ENCODE data around the gene COPB2. TPM values are rescaled to one million over a fixed set of nuclear protein-coding genes. Genes with fewer than 3 reads are reported as not detected.

Gene COPB2
- total RNA-seq, 5 donors from 2014 or later (not counting 1 experiment from before 2014, with no cell fraction given) = 25.6 to 76.6 (median 68.2) TPM

GRCh38 chr3:139318431-139318816 is 71.0 kb downstream of the COPB2 start:
- Mint-ChIP-seq H3K27ac (no peak overlapping the region), H3K27me3 (peaks cover 11 to 35% of the 10 kb centered on the region in 2 donors), H3K36me3 (no peaks in the 10 kb centered on the region), H3K4me3 (no peak overlapping the region), H3K9me3 (no peaks in the 10 kb centered on the region), H3K4me1 (no peaks in the 10 kb centered on the region)
- CTCF ChIA-PET = no interaction called here
- 83% methylated on average over 3 of the region's 3 CpGs for WGBS (ENCODE audit: insufficient coverage)
- H3K4me3 ChIP-seq (ENCODE audit: control insufficient read depth in 1 of 2, extremely low read depth in 1 of 2, low read length in 1 of 2) = no peak overlapping the region
- no peaks in the 10 kb centered on the region for H3K4me1 ChIP-seq (ENCODE audit: control insufficient read depth in 1 of 2, extremely low read depth in 1 of 2, insufficient read depth in 2 of 2, low read length in 2 of 2)
- H3K9me3 ChIP-seq = no peaks in the 10 kb centered on the region
- POLR2A ChIA-PET = no interaction called here
- no peak for DNase-seq
- no peak overlapping the region for H3K27ac ChIP-seq (ENCODE audit: low read length)
- no peak for ATAC-seq (replicated peaks in 1 of 4)
- H3K36me3 ChIP-seq (ENCODE audit: control insufficient read depth in 2 of 2, extremely low read depth in 1 of 2, insufficient read depth in 1 of 2, low read length in 1 of 2) = no peaks in the 10 kb centered on the region
- H3K27me3 ChIP-seq (replicated peaks in 1 of 2; ENCODE audit: control insufficient read depth in 2 of 2, extremely low read depth in 1 of 2, insufficient read depth in 2 of 2, low read length in 1 of 2) = peaks cover 0 to 32% of the 10 kb centered on the region in 2 experiments

- Histone ChIP-seq H3K27me3 (replicated peaks in 1 of 2; ENCODE audit: control insufficient read depth in 2 of 2, extremely low read depth in 1 of 2, insufficient read depth in 2 of 2, low read length in 1 of 2) (peaks cover 0 to 32% of the 10 kb centered on the region in 2 experiments), H3K9me3 (no peaks in the 10 kb centered on the region), H3K4me1 (ENCODE audit: control insufficient read depth in 1 of 2, extremely low read depth in 1 of 2, insufficient read depth in 2 of 2, low read length in 2 of 2) (no peaks in the 10 kb centered on the region), H3K4me3 (ENCODE audit: control insufficient read depth in 1 of 2, extremely low read depth in 1 of 2, low read length in 1 of 2) (no peak overlapping the region), H3K27ac (ENCODE audit: low read length) (no peak overlapping the region), H3K36me3 (ENCODE audit: control insufficient read depth in 2 of 2, extremely low read depth in 1 of 2, insufficient read depth in 1 of 2, low read length in 1 of 2) (no peaks in the 10 kb centered on the region)
- H3K27me3 Mint-ChIP-seq = peaks cover 13 to 36% of the 10 kb centered on the region in 2 donors
- H3K36me3 Mint-ChIP-seq = no peaks in the 10 kb centered on the region
- H3K9me3 Mint-ChIP-seq = no peaks in the 10 kb centered on the region
- no peak overlapping the region for H3K27ac Mint-ChIP-seq
- H3K4me3 Mint-ChIP-seq = no peak overlapping the region
- DNase-seq (no peak), ATAC-seq (replicated peaks in 1 of 4) (no peak)
- ChIA-PET CTCF (no interaction called here), POLR2A (no interaction called here)
- H3K4me1 Mint-ChIP-seq = no peaks in the 10 kb centered on the region
- WGBS (ENCODE audit: insufficient coverage) = 76% methylated on average over 8 of the region's 8 CpGs
Measured at GRCh38 chr3:139317660-139318430, 71.6 kb downstream of the COPB2 start.

GRCh38 chr3:139317215-139317614 is 72.2 kb downstream of the COPB2 start:
- H3K27ac ChIP-seq (ENCODE audit: low read length) = no peak overlapping the region
- ATAC-seq (replicated peaks in 1 of 4) = no peak
- no peaks in the 10 kb centered on the region for H3K4me1 Mint-ChIP-seq
- no peak overlapping the region for H3K4me3 Mint-ChIP-seq
- ChIA-PET POLR2A (no interaction called here), CTCF (no interaction called here)
- no peaks in the 10 kb centered on the region for H3K36me3 Mint-ChIP-seq
- peaks cover 16 to 36% of the 10 kb centered on the region in 2 donors for H3K27me3 Mint-ChIP-seq
- H3K4me3 ChIP-seq (ENCODE audit: control insufficient read depth in 1 of 2, extremely low read depth in 1 of 2, low read length in 1 of 2) = no peak overlapping the region
- WGBS (ENCODE audit: insufficient coverage) = 78% methylated on average over 3 of the region's 6 CpGs
- H3K4me1 ChIP-seq (ENCODE audit: control insufficient read depth in 1 of 2, extremely low read depth in 1 of 2, insufficient read depth in 2 of 2, low read length in 2 of 2) = no peaks in the 10 kb centered on the region
- H3K27me3 ChIP-seq (replicated peaks in 1 of 2; ENCODE audit: control insufficient read depth in 2 of 2, extremely low read depth in 1 of 2, insufficient read depth in 2 of 2, low read length in 1 of 2) = peaks cover 0 to 32% of the 10 kb centered on the region in 2 experiments
- H3K27ac Mint-ChIP-seq = no peak overlapping the region
- no peaks in the 10 kb centered on the region for H3K9me3 Mint-ChIP-seq
- no peaks in the 10 kb centered on the region for H3K9me3 ChIP-seq
- H3K36me3 ChIP-seq (ENCODE audit: control insufficient read depth in 2 of 2, extremely low read depth in 1 of 2, insufficient read depth in 1 of 2, low read length in 1 of 2) = no peaks in the 10 kb centered on the region
- DNase-seq = no peak

GRCh38 chr3:139313921-139314320 is 75.5 kb downstream of the COPB2 start:
- 83% methylated on average over 4 of the region's 5 CpGs for whole genome bisulfite sequencing (ENCODE audit: insufficient coverage)
- no peak overlapping the region for H3K27ac Mint-ChIP-seq
- H3K9me3 Mint-ChIP-seq = no peaks in the 10 kb centered on the region
- no peaks in the 10 kb centered on the region for H3K36me3 Mint-ChIP-seq
- no peak for ATAC-seq (replicated peaks in 1 of 4)
- H3K4me1 Mint-ChIP-seq = no peaks in the 10 kb centered on the region
- no peak overlapping the region for H3K4me3 Mint-ChIP-seq
- CTCF ChIA-PET = no interaction called here
- H3K27me3 Mint-ChIP-seq = peaks cover 21 to 32% of the 10 kb centered on the region in 2 donors
- H3K27me3 ChIP-seq (replicated peaks in 1 of 2; ENCODE audit: control insufficient read depth in 2 of 2, extremely low read depth in 1 of 2, insufficient read depth in 2 of 2, low read length in 1 of 2) = peaks cover 0 to 40% of the 10 kb centered on the region in 2 experiments
- no peak overlapping the region for H3K27ac ChIP-seq (ENCODE audit: low read length)
- no peaks in the 10 kb centered on the region for H3K9me3 ChIP-seq
- no peaks in the 10 kb centered on the region for H3K4me1 ChIP-seq (ENCODE audit: control insufficient read depth in 1 of 2, extremely low read depth in 1 of 2, insufficient read depth in 2 of 2, low read length in 2 of 2)
- DNase-seq = no peak
- H3K4me3 ChIP-seq (ENCODE audit: control insufficient read depth in 1 of 2, extremely low read depth in 1 of 2, low read length in 1 of 2) = no peak overlapping the region
- POLR2A ChIA-PET = no interaction called here
- no peaks in the 10 kb centered on the region for H3K36me3 ChIP-seq (ENCODE audit: control insufficient read depth in 2 of 2, extremely low read depth in 1 of 2, insufficient read depth in 1 of 2, low read length in 1 of 2)

GRCh38 chr3:139312959-139313358 is 76.5 kb downstream of the COPB2 start:
- Histone ChIP-seq H3K36me3 (ENCODE audit: control insufficient read depth in 2 of 2, extremely low read depth in 1 of 2, insufficient read depth in 1 of 2, low read length in 1 of 2) (no peaks in the 10 kb centered on the region), H3K4me1 (ENCODE audit: control insufficient read depth in 1 of 2, extremely low read depth in 1 of 2, insufficient read depth in 2 of 2, low read length in 2 of 2) (no peaks in the 10 kb centered on the region), H3K9me3 (no peaks in the 10 kb centered on the region), H3K27ac (ENCODE audit: low read length) (no peak overlapping the region), H3K4me3 (ENCODE audit: control insufficient read depth in 1 of 2, extremely low read depth in 1 of 2, low read length in 1 of 2) (no peak overlapping the region), H3K27me3 (replicated peaks in 1 of 2; ENCODE audit: control insufficient read depth in 2 of 2, extremely low read depth in 1 of 2, insufficient read depth in 2 of 2, low read length in 1 of 2) (peaks cover 0 to 36% of the 10 kb centered on the region in 2 experiments)
- Mint-ChIP-seq H3K27ac (no peak overlapping the region), H3K4me1 (no peaks in the 10 kb centered on the region), H3K4me3 (no peak overlapping the region), H3K9me3 (no peaks in the 10 kb centered on the region), H3K27me3 (peaks cover 21 to 22% of the 10 kb centered on the region in 2 donors), H3K36me3 (no peaks in the 10 kb centered on the region)
- DNase-seq (no peak), ATAC-seq (replicated peaks in 1 of 4) (no peak)
- ChIA-PET POLR2A (no interaction called here), CTCF (no interaction called here)
- WGBS (ENCODE audit: insufficient coverage) = 94% methylated on average over 2 of the region's 2 CpGs

- H3K27me3 ChIP-seq (replicated peaks in 1 of 2; ENCODE audit: control insufficient read depth in 2 of 2, extremely low read depth in 1 of 2, insufficient read depth in 2 of 2, low read length in 1 of 2) = peaks cover 0 to 32% of the 10 kb centered on the region in 2 experiments
- no peaks in the 10 kb centered on the region for H3K9me3 ChIP-seq
- no peak for ATAC-seq (replicated peaks in 1 of 4)
- H3K4me1 ChIP-seq (ENCODE audit: control insufficient read depth in 1 of 2, extremely low read depth in 1 of 2, insufficient read depth in 2 of 2, low read length in 2 of 2) = no peaks in the 10 kb centered on the region
- Mint-ChIP-seq H3K4me3 (no peak overlapping the region), H3K27ac (no peak overlapping the region), H3K9me3 (no peaks in the 10 kb centered on the region), H3K36me3 (no peaks in the 10 kb centered on the region), H3K4me1 (no peaks in the 10 kb centered on the region), H3K27me3 (peaks cover 20 to 21% of the 10 kb centered on the region in 2 donors)
- WGBS (ENCODE audit: insufficient coverage) = 71% methylated on average over 1 of the region's 1 CpG
- no peak overlapping the region for H3K27ac ChIP-seq (ENCODE audit: low read length)
- H3K36me3 ChIP-seq (ENCODE audit: control insufficient read depth in 2 of 2, extremely low read depth in 1 of 2, insufficient read depth in 1 of 2, low read length in 1 of 2) = no peaks in the 10 kb centered on the region
- DNase-seq = no peak
- POLR2A ChIA-PET = no interaction called here
- CTCF ChIA-PET = no interaction called here
- no peak overlapping the region for H3K4me3 ChIP-seq (ENCODE audit: control insufficient read depth in 1 of 2, extremely low read depth in 1 of 2, low read length in 1 of 2)
Measured at GRCh38 chr3:139312416-139312815, 77.0 kb downstream of the COPB2 start.

Measured in T-cell (primary cell).